ENCODE results near the gene FMN1.

FMN1 gene

GRCh38 chr15:33055962-33056361 lies 138.6 kb downstream of the FMN1 start:
- no peak for DNase-seq (ENCODE audit: low read depth, low spot score)

GRCh38 chr15:33051528-33051927 lies 143.0 kb downstream of the FMN1 start:
- no peak for DNase-seq (ENCODE audit: low read depth, low spot score)

GRCh38 chr15:33048255-33048654 lies 146.3 kb downstream of the FMN1 start:
- DNase-seq (ENCODE audit: low read depth, low spot score) = no peak

GRCh38 chr15:33047077-33047476 lies 147.4 kb downstream of the FMN1 start:
- no peak for DNase-seq (ENCODE audit: low read depth, low spot score)

- no peak for DNase-seq (ENCODE audit: low read depth, low spot score)
These were observed 148.2 kb downstream of the FMN1 start for GRCh38 chr15:33046329-33046728.

- no peak for DNase-seq (ENCODE audit: low read depth, low spot score)
These were observed 149.3 kb downstream of the FMN1 start for GRCh38 chr15:33045066-33045810.

GRCh38 chr15:33044598-33044997 lies 149.9 kb downstream of the FMN1 start:
- DNase-seq (ENCODE audit: low read depth, low spot score) = no peak

- no peak for DNase-seq (ENCODE audit: low read depth, low spot score)
These were observed 150.9 kb downstream of the FMN1 start for GRCh38 chr15:33043636-33044035.

- no peak for DNase-seq (ENCODE audit: low read depth, low spot score)
These were observed 154.0 kb downstream of the FMN1 start for GRCh38 chr15:33040496-33040895.

- DNase-seq (ENCODE audit: low read depth, low spot score) = no peak
These were observed 159.9 kb downstream of the FMN1 start for GRCh38 chr15:33034588-33034987.

- no peak for DNase-seq (ENCODE audit: low read depth, low spot score)
These were observed 162.5 kb downstream of the FMN1 start for GRCh38 chr15:33032053-33032452.

GRCh38 chr15:33031324-33031821 lies 163.1 kb downstream of the FMN1 start:
- no peak for DNase-seq (ENCODE audit: low read depth, low spot score)

GRCh38 chr15:33030315-33030714 lies 164.2 kb downstream of the FMN1 start:
- DNase-seq (ENCODE audit: low read depth, low spot score) = no peak

- DNase-seq (ENCODE audit: low read depth, low spot score) = no peak
These were observed 165.3 kb downstream of the FMN1 start for GRCh38 chr15:33029109-33029652.

GRCh38 chr15:33028495-33028894 lies 166.0 kb downstream of the FMN1 start:
- no peak for DNase-seq (ENCODE audit: low read depth, low spot score)

GRCh38 chr15:33027306-33028035 lies 167.0 kb downstream of the FMN1 start:
- DNase-seq (ENCODE audit: low read depth, low spot score) = no peak

- DNase-seq (ENCODE audit: low read depth, low spot score) = no peak
These were observed 167.9 kb downstream of the FMN1 start for GRCh38 chr15:33026614-33027013.

GRCh38 chr15:33022629-33023028 lies 171.9 kb downstream of the FMN1 start:
- DNase-seq (ENCODE audit: low read depth, low spot score) = no peak

- DNase-seq (ENCODE audit: low read depth, low spot score) = no peak
These were observed 172.6 kb downstream of the FMN1 start for GRCh38 chr15:33021806-33022389.

- no peak for DNase-seq (ENCODE audit: low read depth, low spot score)
These were observed 175.0 kb downstream of the FMN1 start for GRCh38 chr15:33019354-33019981.

- DNase-seq (ENCODE audit: low read depth, low spot score) = no peak
These were observed 178.0 kb downstream of the FMN1 start for GRCh38 chr15:33016405-33017024.

Measured in activated CD4-positive, CD25-positive, alpha-beta regulatory T cell treated with anti-CD3 and anti-CD28 coated beads, Interleukin-2, amount 50 U/mL, for 16 hours (primary cell).